IMR-90 (cell line): Measurements from ENCODE around the gene SPAG9. TPM values are rescaled to one million over a fixed set of nuclear protein-coding genes. Genes with fewer than 3 reads are reported as not detected.

Source experiments
- ATAC-seq: fragments of 200-7000 bp; cut with Tn5 transposase; 2 replicates; pipeline ENCODE4 v1.9.1; 2020; ENCODE audit warnings: low read depth, mild to moderate bottlenecking, moderate library complexity
- BruUV-seq: library from RNA; stranded (reverse); fragments of 400-500 nt; replicated peaks from 2 replicates; lab custom pipeline; 2021; lab: Mats Ljungman, UMichigan
- CTCF ChIA-PET: fragments of 300-600 bp; formaldehyde crosslinking; extraction: SDS; loops from one replicate; lab custom pipeline; 2021; ENCODE audit warnings: antibody characterized with exemption; lab: Yijun Ruan, JAX
- POLR2A ChIA-PET: fragments of 300-600 bp; sonication (Branson Sonifier 250); formaldehyde crosslinking; loops from one replicate; lab custom pipeline; 2022; ENCODE audit warnings: antibody characterized with exemption; ENCODE audit not compliant: unreplicated experiment; lab: Charles Lee
- DNase-seq: peaks from one replicate; pipeline ENCODE4 v3.0.0; 2013
- H2AFZ ChIP-seq: replicated peaks from 2 replicates; pipeline ENCODE3; 2013; ENCODE audit warnings: low read length, mild to moderate bottlenecking; ENCODE audit not compliant: poor library complexity
- H2AK5ac ChIP-seq: 2 replicates; pipeline ENCODE4 v1.6.1; 2013; ENCODE audit warnings: low read depth, low read length, inconsistent platforms
- H2AK9ac ChIP-seq: replicated peaks from 2 replicates; pipeline ENCODE3; 2013; ENCODE audit warnings: mild to moderate bottlenecking, low read depth, low read length, moderate library complexity; ENCODE audit not compliant: poor library complexity
- H2BK120ac ChIP-seq: 2 replicates; pipeline ENCODE4 v1.6.1; 2013; ENCODE audit warnings: low read depth, low read length, inconsistent platforms
- H2BK15ac ChIP-seq: 3 replicates; pipeline ENCODE4 v1.6.1; 2013; ENCODE audit warnings: low read depth, low read length, inconsistent platforms
- H2BK20ac ChIP-seq: 2 replicates; pipeline ENCODE4 v1.6.1; 2013; ENCODE audit warnings: low read depth, mild to moderate bottlenecking, inconsistent platforms, low read length, moderate library complexity
- H2BK5ac ChIP-seq: 2 replicates; pipeline ENCODE4 v1.6.1; 2013; ENCODE audit warnings: mild to moderate bottlenecking, low read depth, low read length, inconsistent platforms; ENCODE audit not compliant: poor library complexity, severe bottlenecking
- H3K14ac ChIP-seq: replicated peaks from 2 replicates; pipeline ENCODE4 v1.6.1; 2013; ENCODE audit warnings: low read depth, low read length, inconsistent platforms
- H3K18ac ChIP-seq: 2 replicates; pipeline ENCODE4 v1.6.1; 2013; ENCODE audit warnings: low read depth, low read length, control low read depth
- H3K23ac ChIP-seq: 2 replicates; pipeline ENCODE4 v1.6.1; 2013; ENCODE audit warnings: low read depth, low read length, inconsistent platforms
- H3K27ac ChIP-seq: 2 replicates; pipeline ENCODE4 v1.5.1; 2013; ENCODE audit warnings: mild to moderate bottlenecking, control low read depth, low read length; ENCODE audit not compliant: insufficient read depth
- H3K27me3 ChIP-seq: 2 replicates; pipeline ENCODE4 v1.6.1; 2013; ENCODE audit warnings: low read length; ENCODE audit not compliant: control insufficient read depth, insufficient read depth
- H3K36me3 ChIP-seq: 2 replicates; pipeline ENCODE4 v1.6.1; 2013; ENCODE audit warnings: low read length, mixed read lengths; ENCODE audit not compliant: control insufficient read depth, insufficient read depth
- H3K4ac ChIP-seq: 2 replicates; pipeline ENCODE4 v1.6.1; 2013; ENCODE audit warnings: low read depth, low read length, inconsistent platforms
- H3K4me1 ChIP-seq: 2 replicates; pipeline ENCODE4 v1.6.1; 2013; ENCODE audit warnings: low read length, mixed read lengths; ENCODE audit not compliant: control insufficient read depth, insufficient read depth
- H3K4me2 ChIP-seq: 2 replicates; pipeline ENCODE4 v1.6.1; 2013; ENCODE audit warnings: low read depth, mild to moderate bottlenecking, control low read depth, low read length, moderate library complexity
- H3K4me3 ChIP-seq: 2 replicates; pipeline ENCODE4 v1.5.1; 2013; ENCODE audit warnings: low read depth, mild to moderate bottlenecking, control low read depth, low read length, moderate library complexity; ENCODE audit not compliant: insufficient read depth
- H3K56ac ChIP-seq: 2 replicates; pipeline ENCODE4 v1.6.1; 2013; ENCODE audit warnings: low read length, inconsistent platforms; ENCODE audit not compliant: insufficient read depth; ENCODE audit errors: extremely low read depth
- H3K79me1 ChIP-seq, 2 experiments: 2 replicates each; pipeline ENCODE4 v1.6.1; 2013; ENCODE audit warnings: low read length in 2 of 2, inconsistent platforms in 1 of 2, low read depth in 1 of 2
- H3K9ac ChIP-seq: 2 replicates; pipeline ENCODE4 v1.6.1; 2013; ENCODE audit warnings: low read depth, low read length, control low read depth
- H3K9me1 ChIP-seq: 2 replicates; pipeline ENCODE4 v1.6.1; 2013; ENCODE audit warnings: low read length, inconsistent platforms; ENCODE audit not compliant: insufficient read depth
- H3K9me3 ChIP-seq: 2 replicates; pipeline ENCODE4 v1.6.1; 2013; ENCODE audit warnings: low read length; ENCODE audit not compliant: control insufficient read depth, insufficient read depth
- H4K20me1 ChIP-seq: 2 replicates; pipeline ENCODE4 v1.6.1; 2013; ENCODE audit warnings: low read length, inconsistent platforms; ENCODE audit not compliant: insufficient read depth
- H4K5ac ChIP-seq: 2 replicates; pipeline ENCODE4 v1.6.1; 2013; ENCODE audit warnings: mild to moderate bottlenecking, low read depth, low read length, control low read depth
- H4K8ac ChIP-seq, 2 experiments: 2 replicates each; pipeline ENCODE4 v1.6.1; 2013; ENCODE audit warnings: low read depth in 2 of 2, low read length in 2 of 2, control low read depth in 1 of 2, inconsistent platforms in 1 of 2
- H4K91ac ChIP-seq: 2 replicates; pipeline ENCODE4 v1.6.1; 2013; ENCODE audit warnings: low read depth, low read length, inconsistent platforms; ENCODE audit not compliant: insufficient read depth
- BHLHE40 ChIP-seq: fragments of 150-350 bp; IDR thresholded peaks from 2 replicates; pipeline ENCODE4 v1.6.1; 2016; ENCODE audit warnings: mild to moderate bottlenecking, low read depth, low read length
- NFE2L2 ChIP-seq: fragments of 150-350 bp; IDR thresholded peaks from 2 replicates; pipeline ENCODE4 v1.6.1; 2016; ENCODE audit warnings: low read depth, mild to moderate bottlenecking, low read length
- WGBS, 2 experiments: methylation state at CpG; one replicate each; pipeline versions ENCODE4 v1.1.5 to v1.1.7; 2013; ENCODE audit warnings: missing lambda C conversion rate in 2 of 2; ENCODE audit not compliant: insufficient read length in 1 of 2; ENCODE audit errors: extremely low coverage in 2 of 2; 5-methylcytosine and 5-hydroxymethylcytosine counted together
- dilution Hi-C: fragments of 300-500 bp; cut with HindIII; formaldehyde crosslinking; loops from one replicate; pipeline ENCODE4 v1.14.3; 2018; ENCODE audit warnings: low sequenced_read_pairs; ENCODE audit not compliant: unreplicated experiment
- in situ Hi-C: fragments of 300-500 bp; cut with MboI; formaldehyde crosslinking; loops from 3 replicates; pipeline ENCODE4 v1.14.3; 2019; ENCODE audit warnings: low sequenced_read_pairs, inconsistent platforms, mixed read lengths
- intact Hi-C: fragments of 100-400 bp; cut with micrococcal nuclease; formaldehyde crosslinking; loops from 2 replicates; pipeline ENCODE4 v1.10.0; 2022
- polyA plus RNA-seq, 3 experiments: library from polyadenylated mRNA; depleted of rRNA; stranded (reverse); fragments of >200 nt; gene quantifications; 2 replicates each; pipeline ENCODE4 v1.2.3, GENCODE V29; 2012; ENCODE audit warnings: low replicate concordance in 1 of 3
- total RNA-seq: library from RNA; depleted of rRNA; stranded (reverse); fragments of >200 nt; gene quantifications from 2 replicates; pipeline ENCODE4 v1.2.3, GENCODE V29; 2012

SPAG9 gene
- total and polyA plus RNA-seq, 2 of the 4 experiments (the other 2 are of a cell fraction), result 26.7 to 75.5 TPM

- no peak overlapping the region for H2AK9ac ChIP-seq
- 100% methylated on average over 1 of the region's 3 CpGs; no CpG with 5 or more reads in 1 of the 2 experiments for WGBS, 2 experiments
- in situ Hi-C loops, result no loop called here
- H3K56ac ChIP-seq, result no peak overlapping the region
- H3K4me1 ChIP-seq, result no peaks in the 10 kb centered on the region
- H2AK5ac ChIP-seq, result no peak overlapping the region
- peaks cover 3% of the 10 kb centered on the region; the same call in 1 of the 2 replicates for H3K9me1 ChIP-seq
- intact Hi-C loops, result no loop called here
- H3K4ac ChIP-seq, result no peak overlapping the region
- no peak for TF ChIP-seq BHLHE40
- no peak for TF ChIP-seq NFE2L2
- no peak overlapping the region for H4K8ac ChIP-seq
- no peak overlapping the region for H2BK5ac ChIP-seq
- H3K36me3 ChIP-seq, result peaks cover 31% of the 10 kb centered on the region
- H4K20me1 ChIP-seq, result peaks cover 9% of the 10 kb centered on the region; the same call in 1 of the 2 replicates
- no peak overlapping the region for H3K23ac ChIP-seq
- ATAC-seq (no peak), DNase-seq (no peak)
- H3K79me1 ChIP-seq, result peaks cover 24 to 54% of the 10 kb centered on the region in 2 experiments; a peak in 3 of 4 replicates
- no peak overlapping the region for H4K5ac ChIP-seq
- no peak overlapping the region for H3K4me2 ChIP-seq
- no peak overlapping the region for H2AFZ ChIP-seq
- H3K27me3 ChIP-seq, result no peaks in the 10 kb centered on the region
- no peak overlapping the region for H3K27ac ChIP-seq
- H3K14ac ChIP-seq, result no peak overlapping the region
- H4K91ac ChIP-seq, result no peak overlapping the region
- POLR2A ChIA-PET, result no interaction called here
- CTCF ChIA-PET, result no interaction called here
- BruUV-seq, result no TSS peak
- no peak overlapping the region for H2BK120ac ChIP-seq
- no peak overlapping the region for H3K4me3 ChIP-seq
- no peak overlapping the region for H2BK20ac ChIP-seq
- H2BK15ac ChIP-seq, result no peak overlapping the region
- no peak overlapping the region for H3K9ac ChIP-seq
- no peak overlapping the region for H3K18ac ChIP-seq
- dilution Hi-C loops, result no loop called here
- H3K9me3 ChIP-seq, result no peaks in the 10 kb centered on the region
Measured at GRCh38 chr17:51159604-51160003, 38.9 kb upstream of the SPAG9 start.
